Measurements from ENCODE around the gene RGS1.

DNA sequence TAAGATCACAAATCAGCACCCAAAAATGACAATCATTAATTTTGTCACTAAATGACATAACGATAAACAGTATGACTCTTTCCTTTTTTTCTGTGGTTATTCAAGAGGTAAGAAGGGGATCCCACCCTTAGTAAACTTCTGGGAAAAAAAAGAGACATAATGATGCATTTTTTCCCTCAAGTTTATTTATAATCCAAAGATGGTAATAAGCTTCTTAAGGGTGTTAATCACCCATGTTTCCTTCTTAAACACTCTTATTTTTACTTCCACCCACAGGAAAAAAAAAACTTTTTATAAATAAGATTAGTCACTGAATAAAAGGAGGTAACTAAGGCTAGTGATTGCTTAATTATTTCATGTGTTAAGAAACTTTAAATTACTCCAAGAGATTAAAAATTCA lies 24.7 kb downstream of the RGS1 start:
- no peak for TF ChIP-seq TEAD4 (IDR thresholded peaks at IDR 0.05; ENCODE audit: low read length)
- TF ChIP-seq TEAD4 (CRISPR knock-in tag; IDR thresholded peaks at IDR 0.05; ENCODE audit: borderline replicate concordance), result no peak
- no peak for TF ChIP-seq EP300 (IDR thresholded peaks at IDR 0.05; ENCODE audit: low read length)
- TF ChIP-seq ZNF143 (CRISPR knock-in tag; IDR thresholded peaks at IDR 0.05), result no peak
- no peak for TF ChIP-seq POLR2A (conservative IDR thresholded peaks at IDR 0.05)
- TF ChIP-seq, protein P1, sequence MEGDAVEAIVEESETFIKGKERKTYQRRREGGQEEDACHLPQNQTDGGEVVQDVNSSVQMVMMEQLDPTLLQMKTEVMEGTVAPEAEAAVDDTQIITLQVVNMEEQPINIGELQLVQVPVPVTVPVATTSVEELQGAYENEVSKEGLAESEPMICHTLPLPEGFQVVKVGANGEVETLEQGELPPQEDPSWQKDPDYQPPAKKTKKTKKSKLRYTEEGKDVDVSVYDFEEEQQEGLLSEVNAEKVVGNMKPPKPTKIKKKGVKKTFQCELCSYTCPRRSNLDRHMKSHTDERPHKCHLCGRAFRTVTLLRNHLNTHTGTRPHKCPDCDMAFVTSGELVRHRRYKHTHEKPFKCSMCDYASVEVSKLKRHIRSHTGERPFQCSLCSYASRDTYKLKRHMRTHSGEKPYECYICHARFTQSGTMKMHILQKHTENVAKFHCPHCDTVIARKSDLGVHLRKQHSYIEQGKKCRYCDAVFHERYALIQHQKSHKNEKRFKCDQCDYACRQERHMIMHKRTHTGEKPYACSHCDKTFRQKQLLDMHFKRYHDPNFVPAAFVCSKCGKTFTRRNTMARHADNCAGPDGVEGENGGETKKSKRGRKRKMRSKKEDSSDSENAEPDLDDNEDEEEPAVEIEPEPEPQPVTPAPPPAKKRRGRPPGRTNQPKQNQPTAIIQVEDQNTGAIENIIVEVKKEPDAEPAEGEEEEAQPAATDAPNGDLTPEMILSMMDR (IDR thresholded peaks at IDR 0.05 in 2 of 3, conservative IDR thresholded peaks at IDR 0.05 in 1 of 3; ENCODE audit: insufficient read depth in 2 of 3, low read depth in 1 of 3, low read length in 3 of 3), result no peak
- no peak for TF ChIP-seq L3MBTL2 (IDR thresholded peaks at IDR 0.05)
- no peak for TF ChIP-seq CREM (IDR thresholded peaks at IDR 0.05; ENCODE audit: low read depth)
- no peak for TF ChIP-seq CREB1 (IDR thresholded peaks at IDR 0.05)
- no peak for TF ChIP-seq CREB1 (CRISPR knock-in tag; IDR thresholded peaks at IDR 0.05)
- no peak for TF ChIP-seq RUNX1 (IDR thresholded peaks at IDR 0.05; ENCODE audit: low read depth)
- TF ChIP-seq NFYB (IDR thresholded peaks at IDR 0.05; ENCODE audit: extremely low read depth, insufficient read length), result no peak
- TF ChIP-seq POLR2AphosphoS2 (IDR thresholded peaks at IDR 0.05; ENCODE audit: low read length), result no peak
- TF ChIP-seq, protein P2, sequence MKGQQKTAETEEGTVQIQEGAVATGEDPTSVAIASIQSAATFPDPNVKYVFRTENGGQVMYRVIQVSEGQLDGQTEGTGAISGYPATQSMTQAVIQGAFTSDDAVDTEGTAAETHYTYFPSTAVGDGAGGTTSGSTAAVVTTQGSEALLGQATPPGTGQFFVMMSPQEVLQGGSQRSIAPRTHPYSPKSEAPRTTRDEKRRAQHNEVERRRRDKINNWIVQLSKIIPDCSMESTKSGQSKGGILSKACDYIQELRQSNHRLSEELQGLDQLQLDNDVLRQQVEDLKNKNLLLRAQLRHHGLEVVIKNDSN (CRISPR knock-in tag; IDR thresholded peaks at IDR 0.05), result no peak
- TF ChIP-seq ZNF3 (CRISPR knock-in tag; IDR thresholded peaks at IDR 0.05), result no peak

Measured in K562 (cell line).